HG02970 (cell line): ENCODE measurements around the gene FAM184A.
"Not testable (repeated sequence)": the region's sequence is repeated elsewhere in the genome, so short reads cannot be mapped to it uniquely, and the experiment has no call there.

Source experiments
- ATAC-seq: cut with Tn5 transposase; IDR thresholded peaks from one replicate; pipeline ENCODE4 v1.9.1; 2021; ENCODE audit warnings: mild to moderate bottlenecking, moderate library complexity, moderate number of reproducible peaks; ENCODE audit not compliant: unreplicated experiment, low FRiP score

The FAM184A gene

DNA sequence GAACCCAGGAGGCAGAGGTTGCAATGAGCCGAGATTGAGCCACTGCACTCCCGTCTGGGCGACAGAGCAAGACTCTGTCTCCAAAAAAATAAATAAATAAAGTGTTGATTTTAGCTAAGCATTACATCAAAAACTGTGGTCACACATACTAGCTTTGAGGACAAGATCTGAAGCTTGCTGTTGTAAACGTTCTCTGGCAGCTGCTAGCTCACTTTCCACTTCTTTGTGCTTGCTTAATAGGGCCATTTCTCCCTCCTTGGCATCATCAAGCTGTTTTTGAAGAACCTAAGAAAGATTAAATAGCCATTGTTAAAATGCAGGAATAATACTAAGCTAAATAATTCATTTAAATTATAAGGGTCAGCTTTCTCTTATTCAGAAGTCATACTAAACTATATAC, 55.7 kb downstream of the FAM184A start:
- no peak for ATAC-seq

DNA sequence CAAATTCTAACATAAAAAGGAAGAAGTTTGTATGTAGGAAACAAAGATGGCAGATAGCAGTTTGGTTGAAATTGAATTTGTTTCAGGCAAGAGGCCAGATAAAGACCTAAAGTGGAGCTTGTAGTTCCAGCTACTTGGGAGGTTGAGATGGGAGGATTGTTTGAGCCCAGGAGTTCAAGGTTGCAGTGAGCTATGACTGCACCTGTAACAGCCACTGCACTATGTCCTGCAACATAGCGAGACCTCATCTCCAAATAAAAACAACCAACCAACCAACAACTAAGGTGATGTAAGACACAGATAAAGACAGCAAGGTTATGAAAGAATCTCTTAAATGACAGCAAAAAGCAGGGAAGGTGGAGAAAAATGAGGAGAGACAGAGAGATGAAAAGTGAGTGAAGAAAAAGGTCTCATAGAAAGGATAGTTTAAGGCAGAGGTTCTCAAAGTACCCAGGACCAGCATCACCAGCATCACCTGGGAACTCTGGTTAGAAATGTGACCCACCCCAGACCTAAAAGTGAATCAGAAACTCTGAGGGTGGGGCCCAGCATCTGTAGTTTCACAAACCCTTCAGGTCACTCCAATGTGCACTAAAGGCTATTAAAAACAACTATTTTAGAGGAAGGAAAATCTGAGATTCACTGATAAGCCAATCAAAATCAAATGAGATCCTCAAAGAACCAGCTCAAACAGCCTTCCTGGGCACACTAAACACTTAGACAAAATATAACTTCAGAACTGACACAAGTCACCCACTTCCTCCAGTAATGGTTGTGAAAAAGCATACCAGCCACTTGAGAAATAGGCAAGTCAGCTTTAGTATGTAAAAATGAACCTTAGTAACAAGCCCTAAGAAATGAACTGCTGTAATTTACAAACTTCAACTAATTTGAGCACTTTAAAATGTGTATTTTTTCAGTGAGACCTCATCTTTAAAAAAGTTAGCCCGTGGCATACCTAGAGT, 57.6 kb downstream of the FAM184A start:
- no peak for ATAC-seq

DNA sequence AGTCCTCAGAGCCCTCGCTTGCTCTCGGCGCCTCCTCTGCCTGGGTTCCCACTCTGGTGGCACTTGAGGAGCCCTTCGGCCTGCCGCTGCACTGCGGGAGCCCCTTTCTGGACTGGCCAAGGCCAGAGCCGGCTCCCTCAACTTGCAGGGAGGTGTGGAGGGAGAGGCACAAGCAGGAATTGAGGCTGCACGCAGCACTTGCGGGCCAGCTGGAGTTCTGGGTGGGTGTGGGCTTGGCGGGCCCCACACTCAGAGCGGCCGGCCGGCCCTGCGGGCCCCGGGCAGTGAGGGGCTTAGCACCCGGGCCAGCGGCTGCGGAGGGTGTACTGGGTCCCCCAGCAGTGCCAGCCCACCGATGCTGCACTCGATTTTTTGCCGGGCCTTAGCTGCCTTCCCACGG, 63.3 kb downstream of the FAM184A start:
- not testable (repeated sequence) for ATAC-seq

- no peak for ATAC-seq
Observed at GRCh38 chr6:119012521-119012920, 65.9 kb downstream of the FAM184A start.

DNA sequence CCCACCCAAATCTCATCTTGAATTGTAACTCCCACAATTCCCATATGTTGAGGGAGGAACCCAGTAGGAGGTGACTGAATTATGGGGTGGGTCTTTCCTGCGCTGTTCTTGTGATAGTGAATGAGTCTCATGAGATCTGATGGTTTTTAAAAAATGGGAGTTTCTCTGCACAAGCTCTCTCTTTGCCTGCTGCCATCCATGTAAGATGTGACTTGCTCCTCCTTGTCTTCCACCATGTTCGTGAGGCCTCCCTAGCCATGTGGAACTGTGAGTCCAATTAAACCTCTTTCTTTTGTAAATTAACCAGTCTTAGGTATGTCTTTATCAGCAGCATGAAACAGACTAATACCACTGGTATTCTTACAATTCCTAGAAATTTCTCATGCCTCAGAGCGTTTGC, 69.2 kb downstream of the FAM184A start:
- not testable (repeated sequence) for ATAC-seq

GRCh38 chr6:119006974-119007373, 71.5 kb downstream of the FAM184A start:
- no peak for ATAC-seq

GRCh38 chr6:119002069-119002468, 76.4 kb downstream of the FAM184A start:
- no peak for ATAC-seq

- ATAC-seq: no peak
Observed at GRCh38 chr6:118999494-119000040, 78.9 kb downstream of the FAM184A start.

- ATAC-seq: not testable (repeated sequence)
Observed at GRCh38 chr6:118997426-118997825, 81.0 kb downstream of the FAM184A start.

GRCh38 chr6:118996289-118996820, 82.1 kb downstream of the FAM184A start:
- no peak for ATAC-seq

DNA sequence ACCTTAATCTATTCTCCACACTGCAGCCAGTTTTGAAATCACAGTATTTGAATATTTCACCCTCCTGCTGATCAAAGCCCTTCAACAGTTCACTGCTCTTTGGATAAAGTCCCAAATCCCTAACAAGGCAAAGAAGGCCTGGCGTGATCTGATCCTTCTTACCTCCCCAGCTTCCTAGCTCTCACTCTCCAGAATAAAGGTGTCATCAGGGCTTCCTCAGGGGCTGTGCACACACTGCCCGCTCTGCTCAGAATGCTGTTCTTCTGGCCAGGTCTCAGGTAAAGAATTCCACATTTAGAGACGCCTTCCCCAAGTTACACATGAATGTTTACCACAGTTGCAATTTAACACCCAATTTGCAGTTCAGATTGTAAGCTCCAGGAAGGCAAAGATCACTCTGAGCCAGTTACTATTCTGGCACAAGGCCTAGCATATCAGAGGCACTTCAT, 84.6 kb downstream of the FAM184A start:
- ATAC-seq: no peak

- ATAC-seq: no peak
Observed at GRCh38 chr6:118993358-118993757, 85.1 kb downstream of the FAM184A start.

GRCh38 chr6:118992186-118992795, 86.2 kb downstream of the FAM184A start:
- no peak for ATAC-seq

GRCh38 chr6:118986312-118986711, 92.2 kb downstream of the FAM184A start:
- ATAC-seq: no peak

DNA sequence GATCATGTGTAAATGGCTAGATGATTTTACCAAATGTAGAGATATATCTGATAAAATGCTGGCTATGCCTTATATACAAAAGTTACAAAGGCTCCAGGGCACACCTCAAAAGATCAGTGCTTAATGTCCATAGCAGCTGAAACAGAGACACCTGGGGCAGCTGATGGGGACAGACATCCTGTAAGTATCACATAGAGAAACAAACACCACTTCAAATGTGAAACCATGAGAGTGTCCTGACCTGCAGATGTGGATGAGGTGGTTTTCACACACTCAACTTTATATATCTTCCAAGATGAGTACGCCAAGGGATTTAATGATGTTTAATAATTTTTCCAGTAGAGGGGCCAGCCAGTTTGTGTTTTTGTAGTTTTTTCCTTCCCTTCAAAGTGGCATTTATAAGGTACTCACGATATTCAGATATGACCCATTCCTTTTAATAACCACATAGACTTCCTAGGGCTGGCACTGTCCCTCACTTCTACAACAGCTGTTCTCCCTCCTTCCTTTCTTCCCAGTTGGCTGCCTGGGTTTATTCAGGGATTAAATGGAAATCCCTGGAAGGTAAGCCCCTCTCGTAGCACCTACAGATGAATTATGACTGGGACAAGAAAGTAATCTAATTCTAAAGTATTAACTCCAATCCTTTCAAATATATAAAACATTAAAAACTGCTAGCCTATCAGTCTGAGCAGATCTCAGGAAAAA, 93.2 kb downstream of the FAM184A start:
- no peak for ATAC-seq

GRCh38 chr6:118984342-118984741, 94.1 kb downstream of the FAM184A start:
- ATAC-seq: no peak

GRCh38 chr6:118982575-118982911, 95.9 kb downstream of the FAM184A start:
- ATAC-seq: no peak

DNA sequence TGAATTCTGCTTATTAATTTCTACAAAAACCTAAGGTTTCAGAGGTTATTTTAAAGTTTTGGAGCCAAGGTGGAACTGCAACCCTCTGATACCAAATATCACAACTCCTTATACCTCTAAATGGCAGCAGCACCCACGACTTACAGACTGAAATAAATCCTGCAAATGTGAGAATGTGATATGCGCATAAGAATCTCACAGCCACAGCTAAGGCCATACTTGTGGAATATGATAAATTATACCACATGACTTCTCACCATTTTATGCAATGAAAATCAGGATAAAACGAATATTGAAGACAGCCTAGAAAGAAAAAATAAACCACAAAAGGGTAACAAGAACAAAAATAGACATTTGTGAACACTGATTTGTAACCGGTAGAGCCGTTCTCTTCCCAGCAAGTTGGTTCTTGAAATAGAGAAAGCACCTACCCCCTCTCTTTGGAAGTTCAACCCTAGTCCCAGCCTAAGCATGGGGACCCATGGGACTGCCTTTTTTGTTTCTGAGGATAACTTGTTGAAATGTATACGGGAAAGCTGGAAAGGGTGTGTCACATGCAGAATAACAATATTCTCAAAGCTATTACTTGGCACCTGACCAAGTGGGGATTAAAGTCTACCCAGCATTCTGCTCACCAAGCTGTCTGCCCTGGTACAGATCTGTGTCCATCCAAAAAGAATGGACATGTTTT, 96.4 kb downstream of the FAM184A start:
- ATAC-seq: no peak

- ATAC-seq: no peak
Observed at GRCh38 chr6:118980063-118980462, 98.4 kb downstream of the FAM184A start.

- ATAC-seq: no peak
Observed at GRCh38 chr6:118974790-118975189, 103.7 kb downstream of the FAM184A start.
